ENCODE results near the gene BCR. TPM values are rescaled to one million over a fixed set of nuclear protein-coding genes. Genes with fewer than 3 reads are reported as not detected.

Gene BCR
- total and polyA plus RNA-seq, 2 experiments from 2014 or later: 38.8 to 42.2 TPM

DNA sequence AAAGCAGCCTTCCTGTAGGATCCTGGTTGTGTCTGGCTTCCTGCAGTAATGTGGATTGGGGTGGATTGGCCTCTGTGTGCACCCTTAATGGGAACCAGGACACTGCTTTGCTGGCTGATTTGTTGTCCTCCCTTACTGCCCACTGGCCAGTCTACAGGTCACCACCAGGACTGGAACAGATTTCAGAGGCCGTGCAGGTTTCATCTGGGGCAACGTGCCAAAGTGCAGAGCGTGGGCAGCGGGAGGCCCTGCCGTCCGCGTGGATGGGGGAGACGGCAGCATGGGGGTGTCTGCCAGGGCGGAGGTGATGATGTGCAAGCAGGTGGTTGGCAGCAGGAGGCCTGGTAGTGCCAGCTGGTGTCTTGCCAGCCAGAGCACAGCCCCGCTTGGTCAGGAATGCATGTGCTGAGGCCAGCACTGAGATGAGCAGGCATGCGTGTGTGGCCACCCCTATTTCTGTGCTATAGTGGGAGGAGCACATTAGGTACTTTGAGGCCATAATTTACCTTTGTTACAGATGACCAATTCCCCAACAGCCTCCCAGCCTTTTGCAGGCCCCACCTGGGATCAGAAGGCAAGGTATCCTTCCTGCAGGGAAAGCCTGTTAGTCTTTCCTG lies 24.3 kb downstream of the BCR start:
- Histone ChIP-seq H3K9me2 (replicated peaks; ENCODE audit: insufficient read depth) (no peaks in the 10 kb centered on the region), H3K4me1 (ENCODE audit: insufficient read depth) (no peaks in the 10 kb centered on the region), H2AFZ (no peak overlapping the region), H3K4me2 (no peak overlapping the region), H3K36me3 (replicated peaks; ENCODE audit: insufficient read depth, low read depth) (no peaks in the 10 kb centered on the region), H3K9me3 (ENCODE audit: low read depth) (no peaks in the 10 kb centered on the region), H3K27ac (no peak overlapping the region), H3K4me3 (no peak overlapping the region), H4K20me1 (ENCODE audit: insufficient read depth, poor library complexity, severe bottlenecking) (peaks cover 56% of the 10 kb centered on the region), H3K79me2 (peaks cover 97% of the 10 kb centered on the region), H3K27me3 (no peaks in the 10 kb centered on the region)
- WGBS (ENCODE audit: low lambda C conversion rate, missing lambda C conversion rate): 88% methylated on average over 11 of the region's 11 CpGs
- TF ChIP-seq EZH2 (IDR thresholded peaks at IDR 0.05; ENCODE audit: borderline replicate concordance): no peak
- TF ChIP-seq, protein P1, sequence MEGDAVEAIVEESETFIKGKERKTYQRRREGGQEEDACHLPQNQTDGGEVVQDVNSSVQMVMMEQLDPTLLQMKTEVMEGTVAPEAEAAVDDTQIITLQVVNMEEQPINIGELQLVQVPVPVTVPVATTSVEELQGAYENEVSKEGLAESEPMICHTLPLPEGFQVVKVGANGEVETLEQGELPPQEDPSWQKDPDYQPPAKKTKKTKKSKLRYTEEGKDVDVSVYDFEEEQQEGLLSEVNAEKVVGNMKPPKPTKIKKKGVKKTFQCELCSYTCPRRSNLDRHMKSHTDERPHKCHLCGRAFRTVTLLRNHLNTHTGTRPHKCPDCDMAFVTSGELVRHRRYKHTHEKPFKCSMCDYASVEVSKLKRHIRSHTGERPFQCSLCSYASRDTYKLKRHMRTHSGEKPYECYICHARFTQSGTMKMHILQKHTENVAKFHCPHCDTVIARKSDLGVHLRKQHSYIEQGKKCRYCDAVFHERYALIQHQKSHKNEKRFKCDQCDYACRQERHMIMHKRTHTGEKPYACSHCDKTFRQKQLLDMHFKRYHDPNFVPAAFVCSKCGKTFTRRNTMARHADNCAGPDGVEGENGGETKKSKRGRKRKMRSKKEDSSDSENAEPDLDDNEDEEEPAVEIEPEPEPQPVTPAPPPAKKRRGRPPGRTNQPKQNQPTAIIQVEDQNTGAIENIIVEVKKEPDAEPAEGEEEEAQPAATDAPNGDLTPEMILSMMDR (IDR thresholded peaks at IDR 0.05; ENCODE audit: poor library complexity): no peak
- no peak for TF ChIP-seq EZH2phosphoT487 (IDR thresholded peaks at IDR 0.05; ENCODE audit: low read depth, severe bottlenecking, unreplicated experiment)
- no peak for DNase-seq (ENCODE audit: low spot score)

DNA sequence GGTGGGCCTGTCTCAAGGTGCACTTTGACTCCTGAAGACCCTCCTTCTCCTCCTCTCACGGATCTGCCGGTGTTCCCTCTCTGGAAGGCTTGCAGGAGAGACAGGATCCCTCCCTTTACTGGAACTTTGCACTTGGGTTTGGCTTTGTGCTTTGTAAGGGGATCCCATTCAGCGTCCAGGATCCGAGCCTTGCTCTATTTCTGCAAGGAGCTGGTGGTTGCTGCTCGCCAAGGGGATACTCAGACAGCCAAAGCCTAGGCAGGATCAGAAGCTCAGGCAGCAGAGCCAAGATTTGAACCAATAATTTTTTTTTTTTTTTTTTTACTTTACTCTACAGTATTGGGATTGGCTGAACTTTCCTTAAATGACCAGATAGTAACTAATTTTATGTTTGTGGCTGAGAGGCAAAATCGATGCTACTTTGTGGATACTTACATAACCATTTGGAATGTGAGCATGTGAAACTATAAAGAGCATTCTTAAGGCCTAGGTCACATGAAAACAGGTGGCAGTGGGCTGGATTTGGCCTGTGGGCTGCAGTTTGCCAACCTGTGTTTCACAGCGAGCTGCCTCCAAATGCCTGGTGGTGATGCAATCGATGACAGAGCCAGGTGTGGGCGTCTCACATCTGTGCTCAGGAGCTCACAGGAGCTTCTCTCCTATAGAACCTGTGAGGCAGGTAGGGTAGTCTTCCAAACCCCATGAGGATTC lies 25.2 kb downstream of the BCR start:
- H4K20me1 ChIP-seq (ENCODE audit: insufficient read depth, poor library complexity, severe bottlenecking): peaks cover 57% of the 10 kb centered on the region
- H3K27me3 ChIP-seq: no peaks in the 10 kb centered on the region
- TF ChIP-seq EZH2 (IDR thresholded peaks at IDR 0.05; ENCODE audit: borderline replicate concordance): no peak
- no peak for TF ChIP-seq EZH2phosphoT487 (IDR thresholded peaks at IDR 0.05; ENCODE audit: low read depth, severe bottlenecking, unreplicated experiment)
- TF ChIP-seq, protein P1 (IDR thresholded peaks at IDR 0.05; ENCODE audit: poor library complexity): no peak
- no peak overlapping the region for H3K4me3 ChIP-seq
- no peaks in the 10 kb centered on the region for H3K4me1 ChIP-seq (ENCODE audit: insufficient read depth)
- 87% methylated on average over 9 of the region's 9 CpGs for WGBS (ENCODE audit: low lambda C conversion rate, missing lambda C conversion rate)
- H3K79me2 ChIP-seq: peaks cover 97% of the 10 kb centered on the region
- no peaks in the 10 kb centered on the region for H3K9me3 ChIP-seq (ENCODE audit: low read depth)
- no peak overlapping the region for H3K4me2 ChIP-seq
- DNase-seq (ENCODE audit: low spot score): no peak
- H3K27ac ChIP-seq: no peak overlapping the region
- no peak overlapping the region for H2AFZ ChIP-seq
- no peaks in the 10 kb centered on the region for H3K9me2 ChIP-seq (replicated peaks; ENCODE audit: insufficient read depth)
- H3K36me3 ChIP-seq (replicated peaks; ENCODE audit: insufficient read depth, low read depth): no peaks in the 10 kb centered on the region

DNA sequence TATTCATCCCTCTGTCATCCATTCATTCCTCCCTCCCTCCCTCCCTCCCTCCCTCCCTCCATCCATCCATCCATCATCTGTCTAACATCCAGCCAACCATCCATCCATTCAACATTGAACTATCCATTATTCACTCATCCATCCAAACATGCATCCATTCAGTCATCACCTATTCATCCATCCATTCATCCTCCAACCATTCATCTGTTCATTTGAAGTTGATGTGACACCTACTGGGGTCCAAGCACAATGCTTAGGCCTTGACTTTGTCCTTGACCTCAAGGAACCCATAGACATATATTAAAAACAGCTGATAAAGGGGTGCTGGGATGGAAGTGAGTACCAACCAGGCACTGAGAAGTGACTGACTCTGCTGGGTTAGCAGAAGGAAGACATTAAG lies 26.6 kb downstream of the BCR start:
- Histone ChIP-seq H4K20me1 (ENCODE audit: insufficient read depth, poor library complexity, severe bottlenecking) (peaks cover 61% of the 10 kb centered on the region), H3K9me3 (ENCODE audit: low read depth) (no peaks in the 10 kb centered on the region), H3K4me2 (no peak overlapping the region), H2AFZ (no peak overlapping the region), H3K27me3 (no peaks in the 10 kb centered on the region), H3K27ac (no peak overlapping the region), H3K4me1 (ENCODE audit: insufficient read depth) (no peaks in the 10 kb centered on the region), H3K4me3 (no peak overlapping the region), H3K79me2 (peaks cover 98% of the 10 kb centered on the region), H3K9me2 (replicated peaks; ENCODE audit: insufficient read depth) (no peaks in the 10 kb centered on the region), H3K36me3 (replicated peaks; ENCODE audit: insufficient read depth, low read depth) (no peaks in the 10 kb centered on the region)
- TF ChIP-seq EZH2 (IDR thresholded peaks at IDR 0.05; ENCODE audit: borderline replicate concordance) (no peak), EZH2phosphoT487 (IDR thresholded peaks at IDR 0.05; ENCODE audit: low read depth, severe bottlenecking, unreplicated experiment) (no peak)
- TF ChIP-seq, protein P1 (IDR thresholded peaks at IDR 0.05; ENCODE audit: poor library complexity): no peak
- DNase-seq (ENCODE audit: low spot score): no peak

Data from hepatocyte (in vitro differentiated cells).